ENCODE results near the gene PITPNC1.

PITPNC1 gene

DNA sequence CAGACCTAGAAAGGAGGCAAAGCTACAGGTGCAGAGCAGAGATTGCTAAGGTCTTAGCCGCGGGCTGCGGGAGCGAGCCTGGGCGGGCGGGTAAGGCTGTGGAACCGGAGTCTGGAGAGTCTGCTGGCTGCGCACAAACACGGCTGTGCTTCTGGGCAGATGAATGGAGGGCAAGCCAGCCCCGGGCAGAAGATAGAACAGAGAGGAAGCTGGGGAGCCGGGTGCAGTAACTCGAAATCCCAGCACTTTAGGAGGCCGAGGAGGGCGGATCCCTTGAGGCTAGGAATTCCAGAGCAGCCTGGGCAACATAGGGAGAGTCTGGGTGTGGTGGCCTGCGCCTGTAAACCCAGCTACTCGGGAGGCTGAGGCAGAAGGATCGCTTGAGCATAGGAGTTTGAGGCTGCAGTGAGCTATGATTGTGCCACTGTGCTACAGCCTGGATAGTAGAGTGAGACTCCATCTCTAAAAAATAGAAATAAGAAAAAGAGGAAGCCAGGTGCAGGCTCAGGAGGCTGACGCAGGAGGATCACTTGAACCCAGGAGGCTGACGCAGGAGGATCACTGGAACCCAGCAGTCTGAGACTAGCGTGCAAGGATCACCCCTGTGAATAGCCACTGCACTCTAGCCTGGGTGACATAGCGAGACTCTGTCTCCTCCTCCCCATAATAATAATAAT is 56.3 kb downstream of the PITPNC1 start:
- DNase-seq (ENCODE audit: low read depth) = no peak
- no peak overlapping the region for H3K4me3 ChIP-seq (ENCODE audit: control insufficient read depth, low read depth, low read length)
- TF ChIP-seq CTCF (conservative IDR thresholded peaks at IDR 0.05; ENCODE audit: control insufficient read depth, insufficient read depth, low read depth, low read length) = no peak

- no peak for DNase-seq (ENCODE audit: low read depth)
- no peak overlapping the region for H3K4me3 ChIP-seq (ENCODE audit: control insufficient read depth, low read depth, low read length)
- TF ChIP-seq CTCF (conservative IDR thresholded peaks at IDR 0.05; ENCODE audit: control insufficient read depth, insufficient read depth, low read depth, low read length) = no peak
These were observed 57.0 kb downstream of the PITPNC1 start for GRCh38 chr17:67434061-67434525.

- no peak overlapping the region for H3K4me3 ChIP-seq (ENCODE audit: control insufficient read depth, low read depth, low read length)
- TF ChIP-seq CTCF (conservative IDR thresholded peaks at IDR 0.05; ENCODE audit: control insufficient read depth, insufficient read depth, low read depth, low read length) = no peak
- DNase-seq (ENCODE audit: low read depth) = peak; percentile 49
These were observed 58.0 kb downstream of the PITPNC1 start for GRCh38 chr17:67435122-67435521.

DNA sequence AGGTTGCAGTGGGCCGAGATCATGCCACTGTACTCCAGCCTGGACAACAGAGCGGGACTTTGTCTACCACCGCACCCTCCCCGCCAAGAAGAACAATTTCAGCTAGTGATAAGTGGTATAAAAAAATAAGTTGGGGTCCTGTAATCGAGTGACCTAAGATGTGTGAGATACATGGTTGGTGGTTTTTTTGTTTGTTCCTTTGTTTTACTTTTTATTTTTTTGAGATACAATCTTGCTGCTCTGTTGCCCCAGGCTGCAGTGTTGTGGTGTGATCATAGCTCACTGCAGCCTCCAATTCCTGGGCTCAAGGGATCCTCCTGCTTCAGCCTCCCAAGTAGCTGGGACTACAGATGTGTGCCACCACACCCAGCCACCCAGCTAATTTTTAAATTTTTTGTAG is 58.7 kb downstream of the PITPNC1 start:
- no peak for DNase-seq (ENCODE audit: low read depth)
- no peak overlapping the region for H3K4me3 ChIP-seq (ENCODE audit: control insufficient read depth, low read depth, low read length)
- TF ChIP-seq CTCF (conservative IDR thresholded peaks at IDR 0.05; ENCODE audit: control insufficient read depth, insufficient read depth, low read depth, low read length) = no peak

- TF ChIP-seq CTCF (conservative IDR thresholded peaks at IDR 0.05; ENCODE audit: control insufficient read depth, insufficient read depth, low read depth, low read length) = no peak
- DNase-seq (ENCODE audit: low read depth) = no peak
- H3K4me3 ChIP-seq (ENCODE audit: control insufficient read depth, low read depth, low read length) = no peak overlapping the region
These were observed 59.2 kb downstream of the PITPNC1 start for GRCh38 chr17:67436233-67436632.

DNA sequence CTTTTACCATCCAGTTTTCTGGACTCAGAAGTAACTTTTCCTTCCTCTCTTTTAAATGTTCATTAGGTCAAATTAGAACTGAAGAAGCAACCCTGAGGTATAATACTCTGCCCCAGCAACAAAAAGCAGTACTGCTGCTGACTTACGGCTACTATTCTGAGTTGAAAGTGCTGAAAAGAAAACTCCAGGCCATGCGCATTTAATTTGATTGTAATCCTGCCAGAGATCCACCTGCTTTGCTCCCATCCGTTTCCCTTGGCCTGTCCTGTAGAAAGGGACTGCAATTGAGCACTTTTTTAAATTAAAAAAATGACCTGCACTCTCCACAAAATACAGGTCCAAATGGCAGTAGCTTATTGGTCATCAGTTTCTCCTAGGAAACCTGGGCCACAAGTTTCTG is 61.6 kb downstream of the PITPNC1 start:
- H3K4me3 ChIP-seq (ENCODE audit: control insufficient read depth, low read depth, low read length) = no peak overlapping the region
- no peak for DNase-seq (ENCODE audit: low read depth)
- TF ChIP-seq CTCF (conservative IDR thresholded peaks at IDR 0.05; ENCODE audit: control insufficient read depth, insufficient read depth, low read depth, low read length) = no peak

DNA sequence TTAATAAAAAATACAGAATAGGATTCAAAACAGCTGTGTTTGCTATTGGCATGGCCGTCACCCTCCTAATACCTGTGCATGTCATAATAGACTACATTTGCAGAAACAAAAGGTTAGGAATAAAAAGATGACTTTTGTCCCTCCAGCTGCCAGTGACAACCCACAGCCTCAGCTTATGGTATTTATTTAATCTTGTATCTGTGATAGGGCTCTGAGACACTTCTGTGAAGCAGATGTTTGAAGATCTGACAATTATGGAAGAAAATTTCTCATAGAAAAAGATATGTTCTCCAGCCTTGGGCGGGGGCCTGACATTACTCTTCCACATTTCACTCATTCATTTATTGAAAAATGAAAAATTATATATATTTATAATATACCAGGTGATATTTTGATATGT is 62.2 kb downstream of the PITPNC1 start:
- DNase-seq (ENCODE audit: low read depth) = no peak
- TF ChIP-seq CTCF (conservative IDR thresholded peaks at IDR 0.05; ENCODE audit: control insufficient read depth, insufficient read depth, low read depth, low read length) = no peak
- H3K4me3 ChIP-seq (ENCODE audit: control insufficient read depth, low read depth, low read length) = no peak overlapping the region

Measured in fibroblast of mammary gland (primary cell).